CD4-positive, alpha-beta T cell (primary cell): ENCODE data around the gene CHMP4A. TPM values are rescaled to one million over a fixed set of nuclear protein-coding genes. Genes with fewer than 3 reads are reported as not detected.

Experiments used
- ATAC-seq: fragments of 200-7000 bp; cut with Tn5 transposase; one replicate; pipeline ENCODE4 v1.10.0; 2022; ENCODE audit warnings: mild to moderate bottlenecking; ENCODE audit not compliant: poor library complexity
- CTCF ChIA-PET: fragments of 350-600 bp; sonication (Branson Sonifier 250); formaldehyde crosslinking; loops from one replicate; lab custom pipeline; 2021; ENCODE audit warnings: antibody characterized with exemption, inconsistent platforms; lab: Charles Lee
- POLR2A ChIA-PET: fragments of 350-600 bp; sonication (Branson Sonifier 250); formaldehyde crosslinking; loops from one replicate; lab custom pipeline; 2021; ENCODE audit warnings: antibody characterized with exemption, inconsistent platforms; lab: Charles Lee
- DNase-seq, 14 experiments: peaks; one replicate each; pipeline ENCODE4 v3.0.0-alpha.2; 2013 to 2020; ENCODE audit warnings: mixed read lengths in 2 of 14
- H3K27ac ChIP-seq, 2 donors: one replicate each; pipeline versions ENCODE4 v1.5.1 to v1.7.0; 2013; ENCODE audit warnings: low read length in 2 of 2, low read depth in 1 of 2, mild to moderate bottlenecking in 1 of 2
- H3K27me3 ChIP-seq, 2 experiments: 1 replicate in 1 of 2; 2 replicates in 1 of 2; pipeline versions ENCODE4 v1.6.1 to v1.7.0; 2013; ENCODE audit warnings: low read length in 2 of 2, control low read depth in 1 of 2, mild to moderate bottlenecking in 1 of 2, moderate library complexity in 1 of 2; ENCODE audit not compliant: insufficient read depth in 2 of 2, control insufficient read depth in 1 of 2
- H3K36me3 ChIP-seq: one replicate; pipeline ENCODE4 v1.6.1; 2013; ENCODE audit warnings: low read length, control low read depth; ENCODE audit not compliant: insufficient read depth
- H3K4me1 ChIP-seq: one replicate; pipeline ENCODE4 v1.6.1; 2013; ENCODE audit warnings: low read length, control low read depth; ENCODE audit not compliant: insufficient read depth
- H3K4me3 ChIP-seq: one replicate; pipeline ENCODE4 v1.5.1; 2013; ENCODE audit warnings: mild to moderate bottlenecking, low read length, moderate library complexity
- H3K9me3 ChIP-seq, 2 experiments: 1 replicate in 1 of 2; 2 replicates in 1 of 2; pipeline versions ENCODE4 v1.6.1 to v1.7.0; 2013; ENCODE audit warnings: low read length in 2 of 2, mild to moderate bottlenecking in 2 of 2, control low read depth in 1 of 2, moderate library complexity in 1 of 2; ENCODE audit not compliant: control insufficient read depth in 1 of 2, insufficient read depth in 1 of 2
- H3K27ac Mint-ChIP-seq: one replicate; pipeline ENCODE4 v1.8.0; 2020; ENCODE audit warnings: mixed read lengths
- H3K27me3 Mint-ChIP-seq: one replicate; pipeline ENCODE4 v1.8.0; 2021; ENCODE audit warnings: mixed read lengths
- H3K36me3 Mint-ChIP-seq: one replicate; pipeline ENCODE4 v1.8.0; 2021; ENCODE audit warnings: low read depth, mixed read lengths
- H3K4me1 Mint-ChIP-seq: one replicate; pipeline ENCODE4 v1.8.0; 2021; ENCODE audit warnings: low read depth, mixed read lengths
- H3K4me3 Mint-ChIP-seq: one replicate; pipeline ENCODE4 v1.8.0; 2020; ENCODE audit warnings: mild to moderate bottlenecking, mixed read lengths
- H3K9me3 Mint-ChIP-seq: one replicate; pipeline ENCODE4 v1.8.0; 2020; ENCODE audit warnings: mixed read lengths
- intact Hi-C, 2 experiments: fragments of 100-400 bp; cut with DNase I in 1 of 2; cut with micrococcal nuclease in 1 of 2; formaldehyde crosslinking; loops; one replicate each; pipeline versions ENCODE4 v1.15.1 to v1.9.0; 2023 to 2025; cut with DNase I, micrococcal nuclease
- total RNA-seq, 174 experiments: library from RNA in 2 of 174; stranded (reverse) in 2 of 174; gene quantifications; one replicate each; pipeline ENCODE4 v1.2.3 and lab custom pipeline; 2021 to 2026
- TF ChIP-seq, protein P1 (sequence below): fragments of 200-600 bp; IDR thresholded peaks from one replicate; pipeline ENCODE4 v1.8.0; 2022; ENCODE audit warnings: antibody characterized with exemption, mild to moderate bottlenecking

Gene CHMP4A
- total RNA-seq, 2 experiments from 2014 or later, result 73.4 to 80.1 TPM

DNA sequence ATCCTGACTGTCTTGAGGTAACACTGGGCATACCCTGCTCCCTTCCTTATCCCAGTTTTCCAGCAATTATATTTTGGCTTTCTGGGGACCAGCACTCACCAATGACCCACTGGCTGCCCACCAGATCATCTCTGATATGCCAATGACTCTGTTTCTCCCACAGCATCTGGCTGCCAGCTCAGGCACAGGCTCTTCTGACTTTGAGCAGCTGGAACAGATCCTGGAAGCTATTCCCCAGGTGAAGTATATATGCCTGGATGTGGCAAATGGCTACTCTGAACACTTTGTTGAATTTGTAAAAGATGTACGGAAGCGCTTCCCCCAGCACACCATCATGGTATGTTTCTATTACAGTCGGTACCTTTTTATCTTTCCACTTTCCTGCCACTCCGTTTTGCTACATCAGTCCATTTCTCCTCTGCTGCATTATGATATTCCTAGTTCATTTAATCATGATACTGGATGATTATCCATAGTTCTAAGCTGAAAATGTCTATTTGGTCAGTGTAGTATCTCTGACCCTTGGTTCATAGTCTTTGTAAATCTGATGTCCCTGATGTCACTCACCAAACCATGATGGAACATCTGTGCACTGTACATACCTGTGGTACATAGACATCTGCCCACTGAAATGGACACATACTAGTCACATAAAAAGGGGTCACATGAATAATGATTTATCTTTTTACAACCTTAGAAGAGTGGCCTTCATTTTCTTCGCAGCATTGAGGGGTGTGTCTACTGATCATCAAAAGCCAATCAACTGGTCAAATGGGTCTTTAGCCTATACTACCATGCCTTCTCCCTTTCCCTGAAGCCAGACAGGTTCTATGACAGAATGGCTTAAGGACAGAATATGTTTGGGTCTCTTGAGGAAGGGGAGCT lies 22.8 kb upstream of the CHMP4A start:
- TF ChIP-seq, protein P1, sequence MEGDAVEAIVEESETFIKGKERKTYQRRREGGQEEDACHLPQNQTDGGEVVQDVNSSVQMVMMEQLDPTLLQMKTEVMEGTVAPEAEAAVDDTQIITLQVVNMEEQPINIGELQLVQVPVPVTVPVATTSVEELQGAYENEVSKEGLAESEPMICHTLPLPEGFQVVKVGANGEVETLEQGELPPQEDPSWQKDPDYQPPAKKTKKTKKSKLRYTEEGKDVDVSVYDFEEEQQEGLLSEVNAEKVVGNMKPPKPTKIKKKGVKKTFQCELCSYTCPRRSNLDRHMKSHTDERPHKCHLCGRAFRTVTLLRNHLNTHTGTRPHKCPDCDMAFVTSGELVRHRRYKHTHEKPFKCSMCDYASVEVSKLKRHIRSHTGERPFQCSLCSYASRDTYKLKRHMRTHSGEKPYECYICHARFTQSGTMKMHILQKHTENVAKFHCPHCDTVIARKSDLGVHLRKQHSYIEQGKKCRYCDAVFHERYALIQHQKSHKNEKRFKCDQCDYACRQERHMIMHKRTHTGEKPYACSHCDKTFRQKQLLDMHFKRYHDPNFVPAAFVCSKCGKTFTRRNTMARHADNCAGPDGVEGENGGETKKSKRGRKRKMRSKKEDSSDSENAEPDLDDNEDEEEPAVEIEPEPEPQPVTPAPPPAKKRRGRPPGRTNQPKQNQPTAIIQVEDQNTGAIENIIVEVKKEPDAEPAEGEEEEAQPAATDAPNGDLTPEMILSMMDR, result no peak
- Mint-ChIP-seq H3K9me3 (no peaks in the 10 kb centered on the region), H3K4me1 (peaks cover 91% of the 10 kb centered on the region), H3K4me3 (peak overlapping the region; percentile 40), H3K27ac (peak overlapping the region; percentile 93), H3K36me3 (peaks cover 95% of the 10 kb centered on the region), H3K27me3 (no peaks in the 10 kb centered on the region)
- Histone ChIP-seq H3K4me1 (peaks cover 55% of the 10 kb centered on the region), H3K27ac (no peak overlapping the region), H3K4me3 (no peak overlapping the region), H3K27me3 (no peaks in the 10 kb centered on the region), H3K36me3 (peaks cover 72% of the 10 kb centered on the region), H3K9me3 (no peaks in the 10 kb centered on the region)
- ATAC-seq, result no peak
- ChIA-PET CTCF (interaction anchor here (2.0 to 3.3 kb wide), 4 partner anchors 20 to 97 kb away, joined by 7 to 14 read pairs (median 10); partner anchors contain the start of genes IRF9 and MDP1), POLR2A (interaction anchor here (0.6 to 2.6 kb wide), 5 partner anchors 7 to 74 kb away, joined by 3 to 11 read pairs (median 3); partner anchors contain the start of genes IPO4, MDP1 and RABGGTA)
- intact Hi-C loops, result no loop called here
- no peak for DNase-seq

DNA sequence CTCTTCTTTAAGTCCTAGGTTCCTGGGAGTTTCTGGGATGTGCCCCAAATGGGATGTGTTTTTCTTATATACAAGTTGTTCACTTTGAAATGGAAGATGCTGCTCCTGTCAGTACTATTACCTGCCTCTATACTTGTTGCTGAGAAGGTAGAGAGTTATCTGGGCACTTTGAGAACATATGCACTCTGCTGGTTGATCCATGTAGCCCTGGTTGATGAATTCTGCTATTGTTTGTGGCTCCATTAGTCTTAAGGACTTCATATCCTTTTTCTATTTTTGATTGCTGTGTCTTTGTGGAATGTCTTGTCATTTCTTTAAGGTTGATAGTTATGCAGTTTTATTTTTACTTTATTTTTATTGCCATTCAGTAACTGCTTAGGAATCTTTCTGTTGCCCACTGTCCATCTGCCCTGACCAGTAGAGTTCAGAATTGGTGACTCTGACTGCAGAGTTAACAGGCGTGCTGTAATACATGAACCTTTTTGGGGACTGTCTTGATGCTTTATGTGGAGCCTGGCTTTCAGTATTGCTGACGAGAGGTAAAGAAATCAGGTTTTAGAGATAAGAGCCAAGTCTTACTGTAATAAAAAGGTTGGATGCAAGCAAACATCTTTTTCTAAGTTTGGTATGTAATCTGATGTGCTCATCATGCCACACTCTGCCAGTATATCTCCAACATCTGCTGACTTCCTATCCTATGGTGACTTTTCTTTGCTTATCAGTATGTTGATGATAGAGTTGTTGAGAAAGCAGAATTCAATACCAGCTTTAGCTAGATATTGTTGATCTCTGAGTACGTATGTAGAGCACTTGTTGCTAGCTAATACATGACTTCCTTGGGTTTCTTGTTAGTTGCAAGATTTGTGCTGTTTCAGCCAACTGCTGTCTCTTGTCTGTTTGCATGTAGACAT lies 21.1 kb upstream of the CHMP4A start:
- no peaks in the 10 kb centered on the region for H3K27me3 Mint-ChIP-seq
- ChIA-PET POLR2A (interaction anchor here (0.7 to 2.6 kb wide), 9 partner anchors 8 to 203 kb away, joined by 3 to 40 read pairs (median 3); partner anchors contain the start of genes DCAF11, IPO4, MDP1 and NRL), CTCF (interaction anchor here (1.0 to 3.1 kb wide), 7 partner anchors 18 to 99 kb away, joined by 3 to 13 read pairs (median 7); partner anchors contain the start of genes IRF9 and MDP1)
- H3K27ac Mint-ChIP-seq, result peak overlapping the region; percentile 93
- Histone ChIP-seq H3K27ac (peak overlapping the region in 1 of 2 donors; percentile 6), H3K36me3 (peaks cover 58% of the 10 kb centered on the region), H3K27me3 (no peaks in the 10 kb centered on the region), H3K9me3 (no peaks in the 10 kb centered on the region), H3K4me1 (peaks cover 43% of the 10 kb centered on the region), H3K4me3 (no peak overlapping the region)
- ATAC-seq (no peak), DNase-seq (no peak)
- TF ChIP-seq, protein P1, result no peak
- peaks cover 81% of the 10 kb centered on the region for H3K36me3 Mint-ChIP-seq
- peaks cover 77% of the 10 kb centered on the region for H3K4me1 Mint-ChIP-seq
- H3K9me3 Mint-ChIP-seq, result no peaks in the 10 kb centered on the region
- intact Hi-C loops, result loop anchor here (5.0 kb wide), 4 partner anchors 37 to 208 kb away; partner anchors contain the start of genes PSME2 (in 1 of the 2), RABGGTA (in 1 of the 2), RNF31 (in 1 of the 2) and SDR39U1 (in 1 of the 2)
- H3K4me3 Mint-ChIP-seq, result peak overlapping the region; percentile 96

DNA sequence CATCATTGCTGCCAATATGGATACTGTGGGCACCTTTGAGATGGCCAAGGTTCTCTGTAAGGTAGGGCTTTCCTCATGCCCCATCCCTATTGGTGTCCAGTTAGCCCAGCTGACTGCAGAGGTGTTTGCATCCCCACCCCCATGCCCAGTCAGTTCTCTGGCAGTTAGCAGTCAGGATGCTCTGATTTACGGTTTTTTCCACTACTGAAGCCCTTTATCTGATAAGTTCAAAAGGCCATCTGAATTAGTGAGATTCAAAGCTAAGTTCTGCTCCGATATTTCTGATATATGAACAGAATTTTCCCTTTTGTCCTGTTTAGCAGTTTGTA lies 20.2 kb upstream of the CHMP4A start:
- peaks cover 74% of the 10 kb centered on the region for H3K4me1 Mint-ChIP-seq
- H3K36me3 ChIP-seq, result peaks cover 50% of the 10 kb centered on the region
- TF ChIP-seq, protein P1, result no peak
- peaks cover 77% of the 10 kb centered on the region for H3K36me3 Mint-ChIP-seq
- peak overlapping the region; percentile 96 for H3K4me3 Mint-ChIP-seq
- intact Hi-C loops, result loop anchor here (2.0 to 5.0 kb wide), 6 partner anchors 36 to 209 kb away; partner anchors contain the start of genes PSME2 (in 2 of the 2), RNF31 (in 2 of the 2), IPO4 (in 1 of the 2) and RABGGTA (in 1 of the 2)
- ATAC-seq (no peak), DNase-seq (no peak)
- peak overlapping the region; percentile 81 to 95 for H3K27ac ChIP-seq
- H3K27ac Mint-ChIP-seq, result peak overlapping the region; percentile 93
- H3K27me3 ChIP-seq, result no peaks in the 10 kb centered on the region
- no peaks in the 10 kb centered on the region for H3K9me3 ChIP-seq
- H3K9me3 Mint-ChIP-seq, result no peaks in the 10 kb centered on the region
- peaks cover 35% of the 10 kb centered on the region for H3K4me1 ChIP-seq
- peak overlapping the region; percentile 98 for H3K4me3 ChIP-seq
- POLR2A ChIA-PET, result interaction anchor here (0.7 to 2.6 kb wide), 9 partner anchors 9 to 204 kb away, joined by 3 to 40 read pairs (median 4); partner anchors contain the start of genes CHMP4A, DCAF11, IRF9 and MDP1
- CTCF ChIA-PET, result interaction anchor here (1.0 to 3.1 kb wide), 5 partner anchors 18 to 100 kb away, joined by 3 to 13 read pairs (median 7); partner anchors contain the start of genes IRF9 and MDP1
- no peaks in the 10 kb centered on the region for H3K27me3 Mint-ChIP-seq
